IMR-90 (cell line): ENCODE measurements around the gene CCDC69. TPM values are rescaled to one million over a fixed set of nuclear protein-coding genes. Genes with fewer than 3 reads are reported as not detected.
A peak's percentile ranks its signal among the peaks of the same experiment; 100 is the strongest.

ENCODE experiments used
- ATAC-seq: fragments of 200-7000 bp; cut with Tn5 transposase; 2 replicates; pipeline ENCODE4 v1.9.1; 2020; ENCODE audit warnings: low read depth, mild to moderate bottlenecking, moderate library complexity
- BruUV-seq: library from RNA; stranded (reverse); fragments of 400-500 nt; replicated peaks from 2 replicates; lab custom pipeline; 2021; lab: Mats Ljungman, UMichigan
- CTCF ChIA-PET: fragments of 300-600 bp; formaldehyde crosslinking; extraction: SDS; loops from one replicate; lab custom pipeline; 2021; ENCODE audit warnings: antibody characterized with exemption; lab: Yijun Ruan, JAX
- POLR2A ChIA-PET: fragments of 300-600 bp; sonication (Branson Sonifier 250); formaldehyde crosslinking; loops from one replicate; lab custom pipeline; 2022; ENCODE audit warnings: antibody characterized with exemption; ENCODE audit not compliant: unreplicated experiment; lab: Charles Lee
- DNase-seq: peaks from one replicate; pipeline ENCODE4 v3.0.0; 2013
- H2AFZ ChIP-seq: replicated peaks from 2 replicates; pipeline ENCODE3; 2013; ENCODE audit warnings: low read length, mild to moderate bottlenecking; ENCODE audit not compliant: poor library complexity
- H2AK5ac ChIP-seq: 2 replicates; pipeline ENCODE4 v1.6.1; 2013; ENCODE audit warnings: low read depth, low read length, inconsistent platforms
- H2AK9ac ChIP-seq: replicated peaks from 2 replicates; pipeline ENCODE3; 2013; ENCODE audit warnings: mild to moderate bottlenecking, low read depth, low read length, moderate library complexity; ENCODE audit not compliant: poor library complexity
- H2BK120ac ChIP-seq: 2 replicates; pipeline ENCODE4 v1.6.1; 2013; ENCODE audit warnings: low read depth, low read length, inconsistent platforms
- H2BK15ac ChIP-seq: 3 replicates; pipeline ENCODE4 v1.6.1; 2013; ENCODE audit warnings: low read depth, low read length, inconsistent platforms
- H2BK20ac ChIP-seq: 2 replicates; pipeline ENCODE4 v1.6.1; 2013; ENCODE audit warnings: low read depth, mild to moderate bottlenecking, inconsistent platforms, low read length, moderate library complexity
- H2BK5ac ChIP-seq: 2 replicates; pipeline ENCODE4 v1.6.1; 2013; ENCODE audit warnings: mild to moderate bottlenecking, low read depth, low read length, inconsistent platforms; ENCODE audit not compliant: poor library complexity, severe bottlenecking
- H3K14ac ChIP-seq: replicated peaks from 2 replicates; pipeline ENCODE4 v1.6.1; 2013; ENCODE audit warnings: low read depth, low read length, inconsistent platforms
- H3K18ac ChIP-seq: 2 replicates; pipeline ENCODE4 v1.6.1; 2013; ENCODE audit warnings: low read depth, low read length, control low read depth
- H3K23ac ChIP-seq: 2 replicates; pipeline ENCODE4 v1.6.1; 2013; ENCODE audit warnings: low read depth, low read length, inconsistent platforms
- H3K27ac ChIP-seq: 2 replicates; pipeline ENCODE4 v1.5.1; 2013; ENCODE audit warnings: mild to moderate bottlenecking, control low read depth, low read length; ENCODE audit not compliant: insufficient read depth
- H3K27me3 ChIP-seq: 2 replicates; pipeline ENCODE4 v1.6.1; 2013; ENCODE audit warnings: low read length; ENCODE audit not compliant: control insufficient read depth, insufficient read depth
- H3K36me3 ChIP-seq: 2 replicates; pipeline ENCODE4 v1.6.1; 2013; ENCODE audit warnings: low read length, mixed read lengths; ENCODE audit not compliant: control insufficient read depth, insufficient read depth
- H3K4ac ChIP-seq: 2 replicates; pipeline ENCODE4 v1.6.1; 2013; ENCODE audit warnings: low read depth, low read length, inconsistent platforms
- H3K4me1 ChIP-seq: 2 replicates; pipeline ENCODE4 v1.6.1; 2013; ENCODE audit warnings: low read length, mixed read lengths; ENCODE audit not compliant: control insufficient read depth, insufficient read depth
- H3K4me2 ChIP-seq: 2 replicates; pipeline ENCODE4 v1.6.1; 2013; ENCODE audit warnings: low read depth, mild to moderate bottlenecking, control low read depth, low read length, moderate library complexity
- H3K4me3 ChIP-seq: 2 replicates; pipeline ENCODE4 v1.5.1; 2013; ENCODE audit warnings: low read depth, mild to moderate bottlenecking, control low read depth, low read length, moderate library complexity; ENCODE audit not compliant: insufficient read depth
- H3K56ac ChIP-seq: 2 replicates; pipeline ENCODE4 v1.6.1; 2013; ENCODE audit warnings: low read length, inconsistent platforms; ENCODE audit not compliant: insufficient read depth; ENCODE audit errors: extremely low read depth
- H3K79me1 ChIP-seq, 2 experiments: 2 replicates each; pipeline ENCODE4 v1.6.1; 2013; ENCODE audit warnings: low read length in 2 of 2, inconsistent platforms in 1 of 2, low read depth in 1 of 2
- H3K9ac ChIP-seq: 2 replicates; pipeline ENCODE4 v1.6.1; 2013; ENCODE audit warnings: low read depth, low read length, control low read depth
- H3K9me1 ChIP-seq: 2 replicates; pipeline ENCODE4 v1.6.1; 2013; ENCODE audit warnings: low read length, inconsistent platforms; ENCODE audit not compliant: insufficient read depth
- H3K9me3 ChIP-seq: 2 replicates; pipeline ENCODE4 v1.6.1; 2013; ENCODE audit warnings: low read length; ENCODE audit not compliant: control insufficient read depth, insufficient read depth
- H4K20me1 ChIP-seq: 2 replicates; pipeline ENCODE4 v1.6.1; 2013; ENCODE audit warnings: low read length, inconsistent platforms; ENCODE audit not compliant: insufficient read depth
- H4K5ac ChIP-seq: 2 replicates; pipeline ENCODE4 v1.6.1; 2013; ENCODE audit warnings: mild to moderate bottlenecking, low read depth, low read length, control low read depth
- H4K8ac ChIP-seq, 2 experiments: 2 replicates each; pipeline ENCODE4 v1.6.1; 2013; ENCODE audit warnings: low read depth in 2 of 2, low read length in 2 of 2, control low read depth in 1 of 2, inconsistent platforms in 1 of 2
- H4K91ac ChIP-seq: 2 replicates; pipeline ENCODE4 v1.6.1; 2013; ENCODE audit warnings: low read depth, low read length, inconsistent platforms; ENCODE audit not compliant: insufficient read depth
- CEBPB ChIP-seq: IDR thresholded peaks from 2 replicates; pipeline ENCODE4 v1.6.1; 2012; ENCODE audit warnings: low read depth, low read length, improper control_type of control experiment
- CHD1 ChIP-seq: IDR thresholded peaks from 2 replicates; pipeline ENCODE4 v1.6.1; 2012; ENCODE audit warnings: low read depth, low read length, improper control_type of control experiment
- CTCF ChIP-seq: conservative IDR thresholded peaks from 2 replicates; pipeline ENCODE4 v1.5.1; 2012; ENCODE audit warnings: mild to moderate bottlenecking, low read depth, low read length, improper control_type of control experiment
- ELK1 ChIP-seq: fragments of 150-350 bp; IDR thresholded peaks from 2 replicates; pipeline ENCODE4 v1.6.1; 2016; ENCODE audit warnings: low read depth, mild to moderate bottlenecking, low read length, moderate library complexity, borderline replicate concordance
- FOS ChIP-seq: fragments of 150-350 bp; IDR thresholded peaks from 2 replicates; pipeline ENCODE4 v1.6.1; 2016; ENCODE audit warnings: low read depth, low read length
- MAFK ChIP-seq: IDR thresholded peaks from 2 replicates; pipeline ENCODE4 v1.6.1; 2012; ENCODE audit warnings: low read depth, low read length, improper control_type of control experiment
- MAZ ChIP-seq: IDR thresholded peaks from 2 replicates; pipeline ENCODE4 v1.6.1; 2012; ENCODE audit warnings: low read depth, mild to moderate bottlenecking, low read length, improper control_type of control experiment, moderate library complexity, borderline replicate concordance
- MXI1 ChIP-seq: IDR thresholded peaks from 2 replicates; pipeline ENCODE4 v1.6.1; 2012; ENCODE audit warnings: low read depth, mild to moderate bottlenecking, low read length, moderate library complexity, borderline replicate concordance
- NFE2L2 ChIP-seq: fragments of 150-350 bp; IDR thresholded peaks from 2 replicates; pipeline ENCODE4 v1.6.1; 2016; ENCODE audit warnings: low read depth, mild to moderate bottlenecking, low read length
- POLR2A ChIP-seq: IDR thresholded peaks from 2 replicates; pipeline ENCODE4 v1.6.1; 2012; ENCODE audit warnings: mild to moderate bottlenecking, low read depth, low read length
- RAD21 ChIP-seq: IDR thresholded peaks from 2 replicates; pipeline ENCODE4 v1.6.1; 2012; ENCODE audit warnings: low read length, improper control_type of control experiment
- RCOR1 ChIP-seq: IDR thresholded peaks from 2 replicates; pipeline ENCODE4 v1.6.1; 2012; ENCODE audit warnings: mild to moderate bottlenecking, low read length, improper control_type of control experiment; ENCODE audit not compliant: insufficient replicate concordance
- RFX5 ChIP-seq: IDR thresholded peaks from 2 replicates; pipeline ENCODE4 v1.8.0; 2012; ENCODE audit warnings: low read depth, mild to moderate bottlenecking, low read length, moderate library complexity
- USF2 ChIP-seq: fragments of 150-350 bp; IDR thresholded peaks from 2 replicates; pipeline ENCODE4 v1.6.1; 2017; ENCODE audit warnings: mild to moderate bottlenecking, antibody characterized with exemption, low read length, low read depth
- WGBS, 2 experiments: methylation state at CpG; one replicate each; pipeline versions ENCODE4 v1.1.5 to v1.1.7; 2013; ENCODE audit warnings: missing lambda C conversion rate in 2 of 2; ENCODE audit not compliant: insufficient read length in 1 of 2; ENCODE audit errors: extremely low coverage in 2 of 2; 5-methylcytosine and 5-hydroxymethylcytosine counted together
- dilution Hi-C: fragments of 300-500 bp; cut with HindIII; formaldehyde crosslinking; loops from one replicate; pipeline ENCODE4 v1.14.3; 2018; ENCODE audit warnings: low sequenced_read_pairs; ENCODE audit not compliant: unreplicated experiment
- in situ Hi-C: fragments of 300-500 bp; cut with MboI; formaldehyde crosslinking; loops from 3 replicates; pipeline ENCODE4 v1.14.3; 2019; ENCODE audit warnings: low sequenced_read_pairs, inconsistent platforms, mixed read lengths
- intact Hi-C: fragments of 100-400 bp; cut with micrococcal nuclease; formaldehyde crosslinking; loops from 2 replicates; pipeline ENCODE4 v1.10.0; 2022
- polyA plus RNA-seq, 3 experiments: library from polyadenylated mRNA; depleted of rRNA; stranded (reverse); fragments of >200 nt; gene quantifications; 2 replicates each; pipeline ENCODE4 v1.2.3, GENCODE V29; 2012; ENCODE audit warnings: low replicate concordance in 1 of 3
- total RNA-seq: library from RNA; depleted of rRNA; stranded (reverse); fragments of >200 nt; gene quantifications from 2 replicates; pipeline ENCODE4 v1.2.3, GENCODE V29; 2012

Gene CCDC69
- total and polyA plus RNA-seq, 2 of the 4 experiments (the other 2 are of a cell fraction) = 0.36 to 0.48 TPM

- H3K36me3 ChIP-seq = no peaks in the 10 kb centered on the region
- H3K4me2 ChIP-seq = no peak overlapping the region
- ChIA-PET CTCF (interaction anchor here (0.7 kb wide), 1 partner anchor 20 kb away, joined by 4 read pairs; no protein-coding TSS in a partner anchor), POLR2A (no interaction called here)
- no peaks in the 10 kb centered on the region; the same call in 1 of the 2 replicates for H3K4me1 ChIP-seq
- H2AK5ac ChIP-seq = no peak overlapping the region
- H2BK120ac ChIP-seq = no peak overlapping the region
- 0% methylated on average over 1 of the region's 1 CpG; no CpG with 5 or more reads in 1 of the 2 experiments for WGBS, 2 experiments
- H4K8ac ChIP-seq = no peak overlapping the region
- in situ Hi-C loops = no loop called here
- H2BK20ac ChIP-seq = no peak overlapping the region
- H4K20me1 ChIP-seq = no peaks in the 10 kb centered on the region
- dilution Hi-C loops = no loop called here
- no peak overlapping the region for H3K18ac ChIP-seq
- intact Hi-C loops = no loop called here
- no peak overlapping the region for H3K9ac ChIP-seq
- no peaks in the 10 kb centered on the region for H3K27me3 ChIP-seq
- no peak overlapping the region for H2BK15ac ChIP-seq
- no peak overlapping the region for H3K56ac ChIP-seq
- no peak overlapping the region for H3K4me3 ChIP-seq
- no peak overlapping the region for H4K5ac ChIP-seq
- peak overlapping the region; percentile 42 for H2AK9ac ChIP-seq
- BruUV-seq = no TSS peak
- TF ChIP-seq CTCF (no peak), NFE2L2 (no peak), MXI1 (no peak), RFX5 (no peak), CHD1 (no peak), RAD21 (no peak), MAFK (no peak), POLR2A (no peak), USF2 (no peak), MAZ (no peak), ELK1 (no peak), RCOR1 (no peak), CEBPB (no peak), FOS (no peak)
- no peak overlapping the region for H3K4ac ChIP-seq
- no peak overlapping the region for H3K14ac ChIP-seq
- H3K27ac ChIP-seq = no peak overlapping the region
- H2AFZ ChIP-seq = no peak overlapping the region
- DNase-seq (no peak), ATAC-seq (no peak)
- H3K79me1 ChIP-seq = peaks cover 0 to under 1% of the 10 kb centered on the region in 2 experiments; a peak in 1 of 4 replicates
- no peak overlapping the region for H2BK5ac ChIP-seq
- no peaks in the 10 kb centered on the region for H3K9me3 ChIP-seq
- no peak overlapping the region for H3K23ac ChIP-seq
- 0 out of 2 replicates have a peak, but pooled peaks cover 2% of the 10 kb centered on the region for H3K9me1 ChIP-seq
- no peak overlapping the region for H4K91ac ChIP-seq
Measured at GRCh38 chr5:151258816-151259215, 34.9 kb upstream of the CCDC69 start.
